Left lung (tissue), 10 donors: ENCODE results near the gene RPL15. TPM values are rescaled to one million over a fixed set of nuclear protein-coding genes. Genes with fewer than 3 reads are reported as not detected.

ENCODE experiments used
- ATAC-seq: fragments of 200-7000 bp; cut with Tn5 transposase; one replicate; pipeline ENCODE4 v1.9.1; 2020; ENCODE audit warnings: moderate library complexity
- DNase-seq, 4 donors: peaks; one replicate each; pipeline ENCODE4 v3.0.0-alpha.2; 2013 to 2020
- H3K27ac ChIP-seq, 2 donors: fragments of 200-600 bp; sonication (generic) in 1 of 2; one replicate each; pipeline versions ENCODE4 v1.5.0 to v1.8.0; 2020 to 2021
- H3K27me3 ChIP-seq, 2 donors: fragments of 200-600 bp; sonication (generic) in 1 of 2; one replicate each; pipeline versions ENCODE4 v1.5.0 to v1.8.0; 2020 to 2021
- H3K36me3 ChIP-seq, 2 donors: fragments of 200-600 bp; sonication (generic) in 1 of 2; one replicate each; pipeline versions ENCODE4 v1.5.0 to v1.8.0; 2020 to 2021
- H3K4me1 ChIP-seq, 2 donors: fragments of 200-600 bp; one replicate each; pipeline ENCODE4 v1.8.0; 2021
- H3K4me3 ChIP-seq, 2 donors: fragments of 200-600 bp; sonication (generic) in 1 of 2; one replicate each; pipeline versions ENCODE4 v1.5.0 to v1.8.0; 2020 to 2021; ENCODE audit warnings: mild to moderate bottlenecking in 1 of 2
- H3K9me3 ChIP-seq, 2 donors: fragments of 200-600 bp; sonication (generic) in 1 of 2; one replicate each; pipeline versions ENCODE4 v1.5.0 to v1.8.0; 2020 to 2021
- intact Hi-C, 2 donors: fragments of 100-400 bp; cut with DNase I; formaldehyde crosslinking; loops; one replicate each; pipeline versions ENCODE4 v1.11.2 to v1.14.2; 2022
- polyA plus RNA-seq, 6 donors: library from polyadenylated mRNA; unstranded; fragments of 120-200 nt; gene quantifications; one replicate each; pipeline ENCODE4 v1.2.1, GENCODE V29; 2013; ENCODE audit not compliant: insufficient read length in 6 of 6
- total RNA-seq, 2 donors: library from RNA; stranded (reverse); fragmentation: NEBNext Ultra II Directional; extraction: Animal tissue kit (Norgen Biotek cat#: 25700); gene quantifications; one replicate each; pipeline ENCODE4 v1.2.1, GENCODE V29; 2021
- TF ChIP-seq, protein P1 (sequence below), 2 donors: fragments of 200-600 bp; sonication (generic) in 1 of 2; IDR thresholded peaks; one replicate each; pipeline versions ENCODE4 v1.5.0 to v1.8.0; 2021; ENCODE audit warnings: antibody characterized with exemption in 2 of 2
- donor health status: DM: no; HTN: yes; CAD: no.
- donor health status: DM: no; HTN: no; CAD: no.

The RPL15 gene
- total and polyA plus RNA-seq, 8 donors = 1,425 to 3,061 (median 2,779) TPM

DNA sequence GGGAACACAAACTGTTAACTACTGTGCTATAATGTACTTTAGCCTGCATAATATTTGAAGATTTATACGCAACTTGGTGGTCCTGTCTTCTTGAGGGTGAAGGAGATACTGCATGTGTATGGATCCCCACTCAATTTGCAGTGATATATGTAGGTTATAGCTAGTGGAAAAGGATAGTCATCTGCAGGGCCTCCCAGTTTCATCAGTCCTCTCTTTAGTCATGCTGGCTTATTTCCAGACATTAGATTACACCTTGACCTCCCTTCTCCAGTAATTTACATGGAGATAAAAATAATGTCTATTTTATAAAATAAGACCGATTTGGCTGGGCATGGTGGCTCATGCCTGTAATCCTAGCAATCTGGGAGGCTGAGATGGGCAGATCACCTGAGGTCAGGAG lies 31.8 kb downstream of the RPL15 start:
- Histone ChIP-seq H3K9me3 (no peaks in the 10 kb centered on the region), H3K27ac (no peak overlapping the region), H3K27me3 (no peaks in the 10 kb centered on the region), H3K36me3 (no peaks in the 10 kb centered on the region), H3K4me3 (no peak overlapping the region), H3K4me1 (peaks cover 26 to 53% of the 10 kb centered on the region in 2 donors)
- TF ChIP-seq, protein P1, sequence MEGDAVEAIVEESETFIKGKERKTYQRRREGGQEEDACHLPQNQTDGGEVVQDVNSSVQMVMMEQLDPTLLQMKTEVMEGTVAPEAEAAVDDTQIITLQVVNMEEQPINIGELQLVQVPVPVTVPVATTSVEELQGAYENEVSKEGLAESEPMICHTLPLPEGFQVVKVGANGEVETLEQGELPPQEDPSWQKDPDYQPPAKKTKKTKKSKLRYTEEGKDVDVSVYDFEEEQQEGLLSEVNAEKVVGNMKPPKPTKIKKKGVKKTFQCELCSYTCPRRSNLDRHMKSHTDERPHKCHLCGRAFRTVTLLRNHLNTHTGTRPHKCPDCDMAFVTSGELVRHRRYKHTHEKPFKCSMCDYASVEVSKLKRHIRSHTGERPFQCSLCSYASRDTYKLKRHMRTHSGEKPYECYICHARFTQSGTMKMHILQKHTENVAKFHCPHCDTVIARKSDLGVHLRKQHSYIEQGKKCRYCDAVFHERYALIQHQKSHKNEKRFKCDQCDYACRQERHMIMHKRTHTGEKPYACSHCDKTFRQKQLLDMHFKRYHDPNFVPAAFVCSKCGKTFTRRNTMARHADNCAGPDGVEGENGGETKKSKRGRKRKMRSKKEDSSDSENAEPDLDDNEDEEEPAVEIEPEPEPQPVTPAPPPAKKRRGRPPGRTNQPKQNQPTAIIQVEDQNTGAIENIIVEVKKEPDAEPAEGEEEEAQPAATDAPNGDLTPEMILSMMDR (IDR thresholded peaks at IDR 0.05) = no peak
- intact Hi-C loops = no loop called here
- ATAC-seq (no peak), DNase-seq (no peak)

DNA sequence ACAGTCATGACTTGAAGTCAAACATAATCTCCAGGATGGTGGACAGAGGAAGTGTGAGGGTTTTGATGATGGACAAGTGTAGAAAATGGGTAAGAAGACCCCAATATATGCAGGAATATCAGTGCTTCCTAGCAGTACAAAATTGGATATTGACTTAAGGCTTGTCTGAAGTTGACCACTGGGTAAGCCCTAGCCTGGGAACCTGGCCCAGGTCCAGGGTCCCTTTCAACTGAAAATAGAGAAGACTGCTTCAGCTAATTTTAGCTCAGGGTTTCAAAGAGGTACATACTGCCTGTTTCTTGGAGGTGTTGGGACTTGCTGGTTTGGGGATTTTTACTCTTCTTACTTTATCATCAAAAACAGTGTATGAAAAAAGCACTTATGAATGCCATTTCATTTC lies 32.9 kb downstream of the RPL15 start:
- DNase-seq (peak in 2 of 4 donors; percentile 40 to 57), ATAC-seq (no peak)
- TF ChIP-seq, protein P1 (IDR thresholded peaks at IDR 0.05) = no peak
- H3K36me3 ChIP-seq = no peaks in the 10 kb centered on the region
- H3K27ac ChIP-seq = peak overlapping the region in 1 of 2 donors; percentile 45
- intact Hi-C loops = no loop called here
- H3K9me3 ChIP-seq = no peaks in the 10 kb centered on the region
- H3K4me1 ChIP-seq = peaks cover 21 to 61% of the 10 kb centered on the region in 2 donors
- H3K4me3 ChIP-seq = no peak overlapping the region
- H3K27me3 ChIP-seq = no peaks in the 10 kb centered on the region

DNA sequence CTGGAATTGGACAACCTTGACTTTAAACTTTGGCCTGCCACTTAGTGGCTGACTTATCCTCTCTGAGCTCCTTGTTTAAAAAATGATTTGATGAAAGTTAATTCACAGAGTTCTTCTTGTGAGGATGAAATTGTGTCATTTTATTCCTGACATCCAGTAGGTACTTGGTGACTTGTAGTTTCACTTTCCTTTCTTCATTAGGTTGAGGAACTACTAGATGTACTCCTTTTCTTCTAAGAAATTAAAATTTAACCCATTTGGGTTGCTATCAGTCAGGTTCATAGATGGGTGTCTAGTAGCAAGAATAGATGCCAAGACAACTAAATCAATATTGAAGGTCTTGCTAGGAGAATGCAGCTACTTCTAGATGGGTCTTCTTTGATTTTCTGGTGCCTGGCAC lies 33.4 kb downstream of the RPL15 start:
- Histone ChIP-seq H3K27me3 (no peaks in the 10 kb centered on the region), H3K4me3 (no peak overlapping the region), H3K27ac (peak overlapping the region in 1 of 2 donors; percentile 45), H3K4me1 (peaks cover 21 to 61% of the 10 kb centered on the region in 2 donors), H3K36me3 (no peaks in the 10 kb centered on the region), H3K9me3 (no peaks in the 10 kb centered on the region)
- no peak for ATAC-seq
- TF ChIP-seq, protein P1 (IDR thresholded peaks at IDR 0.05) = no peak
- intact Hi-C loops = no loop called here
- no peak for DNase-seq

DNA sequence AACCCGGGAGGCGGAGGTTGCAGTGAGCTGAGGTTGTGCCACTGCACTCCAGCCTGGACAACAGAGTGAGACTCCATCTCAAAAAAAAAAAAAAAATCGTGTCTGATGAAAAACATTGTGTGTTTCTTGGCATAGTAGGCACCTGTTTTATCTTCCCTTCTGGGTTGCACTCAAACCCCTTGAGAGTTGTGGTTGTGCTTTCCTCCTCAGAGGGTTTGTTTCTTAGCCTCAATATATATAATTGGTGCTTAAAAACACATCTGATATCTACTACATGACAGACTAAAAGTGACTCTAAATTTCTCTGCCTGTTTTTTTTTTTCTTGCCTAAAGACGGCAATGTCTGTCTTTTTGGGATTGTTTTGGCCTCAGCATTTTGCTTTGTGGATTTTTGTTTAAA lies 35.7 kb downstream of the RPL15 start:
- no peak overlapping the region for H3K27ac ChIP-seq
- no peaks in the 10 kb centered on the region for H3K9me3 ChIP-seq
- DNase-seq (no peak), ATAC-seq (no peak)
- H3K4me1 ChIP-seq = peaks cover 12 to 46% of the 10 kb centered on the region in 2 donors
- intact Hi-C loops = no loop called here
- no peak overlapping the region for H3K4me3 ChIP-seq
- H3K36me3 ChIP-seq = no peaks in the 10 kb centered on the region
- TF ChIP-seq, protein P1 (IDR thresholded peaks at IDR 0.05) = no peak
- no peaks in the 10 kb centered on the region for H3K27me3 ChIP-seq

DNA sequence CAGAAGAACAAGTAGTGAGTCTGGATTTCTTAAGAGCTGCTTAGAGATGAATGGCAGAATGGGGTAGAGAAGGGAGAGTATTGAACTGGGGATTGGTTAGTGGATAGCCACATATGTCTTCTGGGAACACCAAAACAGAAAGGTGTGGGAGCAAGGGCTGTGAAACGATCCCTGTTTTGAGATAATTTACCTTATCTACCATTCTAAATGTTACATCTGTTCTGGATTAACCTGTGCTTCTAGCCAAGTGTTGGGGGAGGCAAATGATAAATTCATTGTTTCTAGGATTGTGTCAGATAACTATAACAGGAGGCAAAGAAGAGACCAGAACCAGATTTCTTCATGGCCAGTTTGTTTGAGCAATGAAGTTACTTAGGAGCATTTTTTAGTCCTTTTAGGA lies 36.6 kb downstream of the RPL15 start:
- H3K27ac ChIP-seq = peak overlapping the region in 1 of 2 donors; percentile 26
- intact Hi-C loops = no loop called here
- H3K9me3 ChIP-seq = no peaks in the 10 kb centered on the region
- H3K27me3 ChIP-seq = no peaks in the 10 kb centered on the region
- DNase-seq (no peak), ATAC-seq (no peak)
- no peak overlapping the region for H3K4me3 ChIP-seq
- H3K36me3 ChIP-seq = no peaks in the 10 kb centered on the region
- TF ChIP-seq, protein P1 (IDR thresholded peaks at IDR 0.05) = no peak
- H3K4me1 ChIP-seq = peaks cover 12 to 44% of the 10 kb centered on the region in 2 donors
